ENCODE results near the gene RIT2.

DNA sequence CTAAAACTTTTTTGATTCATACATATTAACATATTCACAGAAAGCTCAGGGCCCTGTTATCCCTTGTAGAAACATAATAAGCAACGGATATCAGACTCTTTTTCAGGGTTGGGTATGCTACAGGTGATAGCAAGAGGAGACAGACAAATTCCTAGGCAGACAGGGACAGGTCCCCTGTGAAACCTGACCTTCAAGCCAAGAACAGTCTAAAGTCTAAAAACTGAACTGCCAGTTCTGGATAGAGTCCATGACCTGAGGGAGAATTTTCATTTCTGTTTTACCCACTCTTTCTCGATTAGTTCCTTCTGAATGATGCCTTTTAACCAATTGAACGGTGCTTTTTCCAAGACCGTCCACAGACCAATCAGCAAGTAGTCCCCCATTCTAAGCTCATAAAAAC lies 54.2 kb downstream of the RIT2 start:
- TF ChIP-seq, protein P1, sequence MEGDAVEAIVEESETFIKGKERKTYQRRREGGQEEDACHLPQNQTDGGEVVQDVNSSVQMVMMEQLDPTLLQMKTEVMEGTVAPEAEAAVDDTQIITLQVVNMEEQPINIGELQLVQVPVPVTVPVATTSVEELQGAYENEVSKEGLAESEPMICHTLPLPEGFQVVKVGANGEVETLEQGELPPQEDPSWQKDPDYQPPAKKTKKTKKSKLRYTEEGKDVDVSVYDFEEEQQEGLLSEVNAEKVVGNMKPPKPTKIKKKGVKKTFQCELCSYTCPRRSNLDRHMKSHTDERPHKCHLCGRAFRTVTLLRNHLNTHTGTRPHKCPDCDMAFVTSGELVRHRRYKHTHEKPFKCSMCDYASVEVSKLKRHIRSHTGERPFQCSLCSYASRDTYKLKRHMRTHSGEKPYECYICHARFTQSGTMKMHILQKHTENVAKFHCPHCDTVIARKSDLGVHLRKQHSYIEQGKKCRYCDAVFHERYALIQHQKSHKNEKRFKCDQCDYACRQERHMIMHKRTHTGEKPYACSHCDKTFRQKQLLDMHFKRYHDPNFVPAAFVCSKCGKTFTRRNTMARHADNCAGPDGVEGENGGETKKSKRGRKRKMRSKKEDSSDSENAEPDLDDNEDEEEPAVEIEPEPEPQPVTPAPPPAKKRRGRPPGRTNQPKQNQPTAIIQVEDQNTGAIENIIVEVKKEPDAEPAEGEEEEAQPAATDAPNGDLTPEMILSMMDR (IDR thresholded peaks at IDR 0.05 in 4 of 5, conservative IDR thresholded peaks at IDR 0.05 in 1 of 5): no peak
- no peak for TF ChIP-seq POLR2A (IDR thresholded peaks at IDR 0.05)
